GM23248 (cell line): ENCODE measurements around the gene PAOX. TPM values are rescaled to one million over a fixed set of nuclear protein-coding genes. Genes with fewer than 3 reads are reported as not detected.

ENCODE experiments used
- DNase-seq: peaks from one replicate; pipeline ENCODE4 v3.0.0-alpha.2; 2015
- H2AFZ ChIP-seq: fragments of 200-600 bp; sonication (generic); 2 replicates; pipeline ENCODE4 v1.6.1; 2016; ENCODE audit warnings: antibody characterized with exemption
- H3F3A ChIP-seq: fragments of 200-600 bp; sonication (generic); 2 replicates; pipeline ENCODE4 v1.6.1; 2016; ENCODE audit warnings: mild to moderate bottlenecking, antibody characterized with exemption, mixed run types; ENCODE audit not compliant: insufficient read depth
- H3K27ac ChIP-seq: fragments of 200-600 bp; sonication (generic); 2 replicates; pipeline ENCODE4 v1.5.1; 2016; ENCODE audit warnings: mild to moderate bottlenecking
- H3K27me3 ChIP-seq: fragments of 200-600 bp; sonication (generic); replicated peaks from 2 replicates; pipeline ENCODE4 v1.6.1; 2016; ENCODE audit warnings: mild to moderate bottlenecking; ENCODE audit not compliant: insufficient read depth
- H3K36me3 ChIP-seq: fragments of 200-600 bp; sonication (generic); 2 replicates; pipeline ENCODE4 v1.6.1; 2016; ENCODE audit warnings: low read depth, mild to moderate bottlenecking
- H3K4me1 ChIP-seq: fragments of 200-600 bp; sonication (generic); 2 replicates; pipeline ENCODE4 v1.6.1; 2016; ENCODE audit warnings: mild to moderate bottlenecking; ENCODE audit not compliant: insufficient read depth
- H3K4me2 ChIP-seq: fragments of 200-600 bp; sonication (generic); one replicate; pipeline ENCODE4 v1.6.1; 2016; ENCODE audit warnings: mild to moderate bottlenecking; ENCODE audit not compliant: unreplicated experiment
- H3K4me3 ChIP-seq: fragments of 200-600 bp; sonication (generic); 2 replicates; pipeline ENCODE4 v1.5.1; 2016; ENCODE audit warnings: mild to moderate bottlenecking
- H3K79me2 ChIP-seq: fragments of 200-600 bp; sonication (generic); 2 replicates; pipeline ENCODE4 v1.6.1; 2016; ENCODE audit warnings: mild to moderate bottlenecking; ENCODE audit not compliant: insufficient read depth
- H3K9ac ChIP-seq: fragments of 200-600 bp; sonication (generic); 2 replicates; pipeline ENCODE4 v1.6.1; 2016; ENCODE audit warnings: mild to moderate bottlenecking
- H3K9me2 ChIP-seq: fragments of 200-600 bp; sonication (generic); 2 replicates; pipeline ENCODE4 v1.6.1; 2016; ENCODE audit warnings: mixed run types, mild to moderate bottlenecking, moderate library complexity; ENCODE audit not compliant: insufficient read depth
- H3K9me3 ChIP-seq: fragments of 200-600 bp; sonication (generic); one replicate; pipeline ENCODE4 v1.6.1; 2017; ENCODE audit warnings: low read depth
- H4K20me1 ChIP-seq: fragments of 200-600 bp; sonication (generic); 2 replicates; pipeline ENCODE4 v1.6.0; 2016; ENCODE audit not compliant: insufficient read depth
- EZH2 ChIP-seq: fragments of 200-600 bp; sonication (generic); IDR thresholded peaks from 2 replicates; pipeline ENCODE4 v1.6.1; 2018; ENCODE audit warnings: antibody characterized with exemption, mild to moderate bottlenecking; ENCODE audit not compliant: insufficient read depth, poor library complexity, severe bottlenecking
- EZH2phosphoT487 ChIP-seq: fragments of 200-600 bp; sonication (generic); IDR thresholded peaks from 2 replicates; pipeline ENCODE4 v1.6.1; 2018; ENCODE audit warnings: antibody characterized with exemption, moderate library complexity, mild to moderate bottlenecking, low read depth; ENCODE audit not compliant: insufficient read depth
- WGBS, 2 experiments: methylation state at CpG; one replicate each; pipeline ENCODE4 v1.1.6; 2015 to 2017; ENCODE audit warnings: low lambda C conversion rate in 2 of 2, low coverage in 1 of 2; ENCODE audit errors: missing lambda C conversion rate in 2 of 2; 5-methylcytosine and 5-hydroxymethylcytosine counted together
- in situ Hi-C: fragments of 300-500 bp; cut with MboI; formaldehyde crosslinking; loops from 2 replicates; pipeline ENCODE4 v1.15.0; 2020
- polyA plus RNA-seq: library from polyadenylated mRNA; unstranded; fragments of >200 nt; fragmentation: Nextera tagmentation; extraction: Ambion mirVana; gene quantifications from 2 replicates; pipeline ENCODE4 v1.2.1, GENCODE V29; 2016
- total RNA-seq: library from RNA; depleted of rRNA; stranded (reverse); fragments of >200 nt; shearing (Covaris generic); gene quantifications from 2 replicates; pipeline ENCODE4 v1.2.3, GENCODE V29; 2014

The PAOX gene
- total and polyA plus RNA-seq, 2 experiments from 2014 or later = 4.1 to 4.5 TPM

DNA sequence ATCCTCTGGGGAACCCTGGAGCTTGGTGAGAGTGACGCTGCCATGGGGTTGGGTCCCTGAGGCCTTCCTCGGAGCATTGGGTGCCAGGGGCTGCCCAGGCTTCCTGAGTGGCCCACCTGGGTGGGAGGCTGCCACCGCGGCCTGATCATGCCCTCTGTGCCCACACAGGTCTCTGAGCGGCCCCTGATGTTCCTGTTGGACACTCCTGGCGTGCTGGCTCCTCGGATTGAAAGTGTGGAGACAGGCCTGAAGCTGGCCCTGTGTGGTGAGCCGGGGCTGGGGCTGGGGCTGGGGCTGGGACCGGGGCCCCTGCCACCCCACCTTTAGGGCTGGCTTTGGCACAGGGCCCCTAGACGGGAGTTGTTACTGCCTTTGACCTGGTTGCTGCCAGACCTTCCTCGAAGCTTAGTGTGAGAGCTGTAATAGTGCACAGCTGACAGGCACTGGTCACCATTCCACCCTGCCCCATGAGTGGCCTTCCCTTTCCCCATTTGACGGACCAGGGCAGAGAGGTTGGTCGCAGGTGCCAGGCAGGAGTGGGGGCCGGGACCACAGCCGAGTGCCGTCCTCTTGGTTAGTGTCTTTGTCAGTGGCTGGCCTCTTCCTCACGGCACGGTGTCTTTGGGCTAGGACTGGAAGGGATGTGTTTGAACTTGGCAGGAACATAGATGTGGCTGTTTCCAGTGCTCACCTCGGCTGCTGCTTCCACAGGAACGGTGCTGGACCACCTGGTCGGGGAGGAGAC is 23.1 kb downstream of the PAOX start:
- 95 to 100% methylated on average over 15 to 21 of the region's 21 CpGs for WGBS, 2 experiments
- Histone ChIP-seq H3K4me1 (peaks cover 18% of the 10 kb centered on the region), H3K9me2 (no peaks in the 10 kb centered on the region), H3K4me2 (no peak overlapping the region), H3K9ac (no peak overlapping the region), H3F3A (peaks cover 25% of the 10 kb centered on the region), H3K4me3 (no peak overlapping the region), H3K9me3 (no peaks in the 10 kb centered on the region), H2AFZ (no peak overlapping the region), H4K20me1 (peaks cover 6% of the 10 kb centered on the region; the same call in 1 of the 2 replicates), H3K27ac (no peak overlapping the region), H3K36me3 (peaks cover 10% of the 10 kb centered on the region; the same call in 1 of the 2 replicates), H3K79me2 (peaks cover 43% of the 10 kb centered on the region), H3K27me3 (no peaks in the 10 kb centered on the region)
- no peak for TF ChIP-seq EZH2phosphoT487
- no peak for TF ChIP-seq EZH2
- in situ Hi-C loops = no loop called here
- DNase-seq = no peak

- WGBS, 2 experiments = 87 to 89% methylated on average over 16 of the region's 16 CpGs
- DNase-seq = no peak
- no peaks in the 10 kb centered on the region for H3K27me3 ChIP-seq
- H3K9me3 ChIP-seq = no peaks in the 10 kb centered on the region
- in situ Hi-C loops = no loop called here
- H3K79me2 ChIP-seq = peaks cover 43% of the 10 kb centered on the region
- TF ChIP-seq EZH2phosphoT487 (no peak), EZH2 (no peak)
- H3F3A ChIP-seq = peaks cover 28% of the 10 kb centered on the region
- no peak overlapping the region for H3K9ac ChIP-seq
- H3K4me2 ChIP-seq = no peak overlapping the region
- H3K36me3 ChIP-seq = peaks cover 12% of the 10 kb centered on the region; the same call in 1 of the 2 replicates
- no peak overlapping the region for H3K27ac ChIP-seq
- no peak overlapping the region for H3K4me3 ChIP-seq
- no peaks in the 10 kb centered on the region for H3K9me2 ChIP-seq
- H3K4me1 ChIP-seq = peaks cover 18% of the 10 kb centered on the region
- H2AFZ ChIP-seq = no peak overlapping the region
- H4K20me1 ChIP-seq = peaks cover 11% of the 10 kb centered on the region
These were observed 24.3 kb downstream of the PAOX start for GRCh38 chr10:133403359-133403758.

- H3K27me3 ChIP-seq = no peaks in the 10 kb centered on the region
- no peak overlapping the region for H2AFZ ChIP-seq
- DNase-seq = no peak
- TF ChIP-seq EZH2phosphoT487 (no peak), EZH2 (no peak)
- 83 to 88% methylated on average over 5 of the region's 5 CpGs for WGBS, 2 experiments
- peaks cover 28% of the 10 kb centered on the region for H3F3A ChIP-seq
- no peak overlapping the region for H3K4me2 ChIP-seq
- in situ Hi-C loops = no loop called here
- no peak overlapping the region for H3K27ac ChIP-seq
- no peak overlapping the region for H3K4me3 ChIP-seq
- no peak overlapping the region for H3K9ac ChIP-seq
- H3K36me3 ChIP-seq = peaks cover 14% of the 10 kb centered on the region; the same call in 1 of the 2 replicates
- H3K9me2 ChIP-seq = no peaks in the 10 kb centered on the region
- H4K20me1 ChIP-seq = peaks cover 12% of the 10 kb centered on the region
- no peaks in the 10 kb centered on the region for H3K9me3 ChIP-seq
- H3K79me2 ChIP-seq = peaks cover 43% of the 10 kb centered on the region
- peaks cover 18% of the 10 kb centered on the region for H3K4me1 ChIP-seq
These were observed 24.7 kb downstream of the PAOX start for GRCh38 chr10:133403784-133404183.

DNA sequence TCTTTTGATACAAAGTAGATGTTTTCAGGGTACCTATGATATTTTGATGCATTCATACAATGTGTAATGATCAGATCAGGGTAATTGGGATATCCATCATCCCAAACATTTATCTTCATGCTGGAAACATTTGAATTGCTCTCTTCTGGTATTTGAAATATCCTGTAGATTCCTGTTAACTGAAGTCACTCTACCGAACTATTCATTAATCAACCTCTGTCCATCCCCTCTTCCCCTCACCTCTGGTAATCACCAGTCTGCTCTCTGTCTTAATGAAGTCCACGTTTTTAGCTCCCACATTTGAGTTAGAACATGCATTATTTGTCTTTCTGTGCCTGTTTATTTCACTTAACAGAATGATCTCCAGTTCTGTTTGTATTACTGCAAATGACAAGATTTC is 26.2 kb downstream of the PAOX start:
- no peak overlapping the region for H3K9ac ChIP-seq
- H3K9me2 ChIP-seq = no peaks in the 10 kb centered on the region
- in situ Hi-C loops = no loop called here
- peaks cover 12% of the 10 kb centered on the region for H4K20me1 ChIP-seq
- H3K9me3 ChIP-seq = no peaks in the 10 kb centered on the region
- H3K79me2 ChIP-seq = peaks cover 53% of the 10 kb centered on the region
- H3K36me3 ChIP-seq = peaks cover 21% of the 10 kb centered on the region
- H2AFZ ChIP-seq = no peak overlapping the region
- 14 to 24% methylated on average over 2 of the region's 2 CpGs for WGBS, 2 experiments
- peak overlapping the region; percentile 11 for H3K27ac ChIP-seq
- peaks cover 18% of the 10 kb centered on the region for H3K4me1 ChIP-seq
- DNase-seq = peak; percentile 38
- H3F3A ChIP-seq = peaks cover 28% of the 10 kb centered on the region
- no peak for TF ChIP-seq EZH2
- TF ChIP-seq EZH2phosphoT487 = no peak
- peak overlapping the region; percentile 59 for H3K4me2 ChIP-seq
- H3K4me3 ChIP-seq = 0 out of 2 replicates have a peak overlapping the region, but pooled peaks have one; percentile 2
- no peaks in the 10 kb centered on the region for H3K27me3 ChIP-seq
